Activated T-cell treated with anti-CD3 and anti-CD28 coated beads, Interleukin-2, amount 50 U/mL, for 24 hours (primary cell): ENCODE data around the gene PTPN3.

Source experiments
- DNase-seq: peaks from one replicate; pipeline ENCODE4 v3.0.0-alpha.2; 2020
- H3K27ac Mint-ChIP-seq: 2 replicates; pipeline ENCODE4 v1.8.0; 2020; ENCODE audit warnings: mild to moderate bottlenecking, mixed read lengths
- H3K27me3 Mint-ChIP-seq: 2 replicates; pipeline ENCODE4 v1.8.0; 2020; ENCODE audit warnings: mixed read lengths
- H3K36me3 Mint-ChIP-seq: 2 replicates; pipeline ENCODE4 v1.8.0; 2020; ENCODE audit warnings: low read depth, mixed read lengths
- H3K4me1 Mint-ChIP-seq: 2 replicates; pipeline ENCODE4 v1.8.0; 2020; ENCODE audit warnings: low read depth, mixed read lengths
- H3K4me3 Mint-ChIP-seq: 2 replicates; pipeline ENCODE4 v1.8.0; 2020; ENCODE audit warnings: mild to moderate bottlenecking, moderate library complexity, mixed read lengths
- H3K9me3 Mint-ChIP-seq: 2 replicates; pipeline ENCODE4 v1.8.0; 2020; ENCODE audit warnings: mixed read lengths

Gene PTPN3

DNA sequence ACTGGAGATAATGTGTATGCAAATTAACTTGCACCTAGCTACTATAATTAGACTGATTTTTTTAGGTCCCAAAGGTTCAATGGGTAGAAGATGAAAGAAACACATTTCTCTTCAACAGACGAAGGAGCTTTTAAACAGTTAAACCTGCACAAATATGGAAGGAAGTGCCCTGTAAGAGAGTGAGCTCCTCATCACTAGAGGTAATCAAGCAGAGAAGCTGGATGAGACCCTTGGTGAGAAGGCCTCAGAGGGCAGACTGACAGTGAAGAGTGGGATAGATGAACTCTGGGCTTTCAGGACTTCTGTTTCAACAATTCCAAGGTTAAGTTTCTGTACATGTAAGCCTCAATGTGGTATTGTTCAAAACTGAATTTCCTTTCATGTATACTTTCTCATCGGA lies 23.2 kb downstream of the PTPN3 start:
- H3K27ac Mint-ChIP-seq = no peak overlapping the region
- H3K4me3 Mint-ChIP-seq = no peak overlapping the region
- no peaks in the 10 kb centered on the region for H3K9me3 Mint-ChIP-seq
- DNase-seq = no peak
- H3K4me1 Mint-ChIP-seq = peaks cover 9% of the 10 kb centered on the region
- no peaks in the 10 kb centered on the region for H3K36me3 Mint-ChIP-seq
- H3K27me3 Mint-ChIP-seq = peaks cover 31% of the 10 kb centered on the region

DNA sequence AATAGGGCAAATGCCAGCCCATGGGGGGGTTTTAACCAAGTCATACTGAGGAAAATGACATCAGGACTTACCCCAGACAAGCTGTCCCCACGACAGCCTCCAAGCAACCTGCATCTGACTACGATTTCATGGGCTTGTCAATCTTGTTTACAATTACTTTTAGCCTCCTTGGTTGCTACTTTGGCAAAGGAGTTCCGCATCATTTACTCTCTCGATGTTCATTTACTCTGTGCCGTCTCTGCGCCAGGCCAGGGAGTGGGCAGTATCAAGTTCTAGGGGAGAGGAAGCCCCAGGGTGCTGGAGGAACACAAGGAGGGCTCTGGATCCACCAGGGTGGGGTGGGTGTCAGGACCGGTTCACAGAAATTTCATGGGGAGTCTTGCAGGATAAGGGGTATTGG lies 23.9 kb downstream of the PTPN3 start:
- Mint-ChIP-seq H3K36me3 (no peaks in the 10 kb centered on the region), H3K27ac (no peak overlapping the region), H3K4me1 (peaks cover 2% of the 10 kb centered on the region)

DNA sequence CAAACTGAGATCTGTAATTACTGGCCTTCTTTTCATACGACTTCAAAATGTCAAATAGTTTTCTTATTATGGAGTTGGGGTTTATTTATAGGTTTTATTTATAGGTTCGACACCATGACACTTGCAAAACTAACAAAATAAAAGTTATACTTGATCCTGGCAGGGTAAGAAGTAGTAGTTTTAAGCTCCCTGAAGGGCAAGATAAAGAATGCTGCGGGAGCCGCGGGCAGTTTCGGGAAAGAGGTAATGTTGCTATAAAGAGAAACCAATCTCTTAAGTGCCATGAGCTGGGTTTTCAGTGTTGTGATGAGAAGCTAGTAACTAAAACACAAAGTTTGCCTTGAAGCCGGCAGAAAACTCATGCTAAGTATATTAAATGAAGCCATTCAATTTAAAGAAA lies 24.8 kb downstream of the PTPN3 start:
- DNase-seq = no peak
- peaks cover 2% of the 10 kb centered on the region for H3K4me1 Mint-ChIP-seq
- H3K4me3 Mint-ChIP-seq = no peak overlapping the region
- H3K9me3 Mint-ChIP-seq = no peaks in the 10 kb centered on the region
- peaks cover 23% of the 10 kb centered on the region for H3K27me3 Mint-ChIP-seq
- H3K36me3 Mint-ChIP-seq = no peaks in the 10 kb centered on the region
- no peak overlapping the region for H3K27ac Mint-ChIP-seq

More for the DNA sequence above, 23.9 kb downstream of the PTPN3 start:
- H3K9me3 Mint-ChIP-seq = no peaks in the 10 kb centered on the region
- no peak for DNase-seq
- H3K27me3 Mint-ChIP-seq = peaks cover 28% of the 10 kb centered on the region
- no peak overlapping the region for H3K4me3 Mint-ChIP-seq

DNA sequence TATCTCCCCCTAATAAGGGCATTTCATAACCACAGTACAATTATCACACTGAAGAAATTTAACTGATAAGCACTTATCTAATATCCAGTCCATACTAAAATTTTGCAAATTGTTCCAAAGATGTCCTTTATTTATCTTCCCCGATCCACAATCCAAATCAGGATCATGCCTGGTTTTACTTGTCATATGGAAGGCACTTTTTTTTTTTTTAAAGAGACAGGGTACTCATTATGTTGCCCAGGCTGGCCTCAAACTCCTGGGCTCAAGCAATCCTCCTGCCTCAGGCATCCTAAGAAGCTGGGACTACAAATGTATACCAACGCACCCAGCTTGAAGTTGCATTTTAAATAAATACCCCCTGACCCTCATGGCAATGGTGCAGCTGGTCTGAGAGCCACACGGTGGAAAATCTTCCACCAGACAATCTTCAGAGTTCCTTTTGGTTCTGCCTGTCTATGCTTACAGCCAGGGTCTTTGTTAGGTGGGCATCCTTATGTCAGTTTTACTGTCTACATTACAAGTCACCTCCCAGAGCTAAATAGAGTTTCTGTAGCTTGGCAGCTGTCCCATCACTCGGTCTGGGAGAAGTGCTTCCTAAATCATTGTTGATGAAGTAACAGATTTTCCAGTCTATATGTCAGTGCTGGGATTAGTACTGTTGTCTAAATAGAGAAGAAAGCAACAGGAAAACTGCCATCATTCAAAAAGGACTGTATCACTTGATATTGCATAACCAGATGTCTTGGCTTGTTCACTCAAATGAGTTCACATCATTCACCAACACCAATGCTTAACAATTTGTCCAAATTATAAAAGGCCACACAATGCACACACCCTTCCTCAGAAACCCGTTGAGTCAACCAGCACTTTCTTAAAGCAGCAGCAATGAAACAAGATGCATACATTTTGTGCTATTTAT lies 26.4 kb downstream of the PTPN3 start:
- Mint-ChIP-seq H3K4me3 (no peak overlapping the region), H3K27me3 (peaks cover 18% of the 10 kb centered on the region), H3K36me3 (no peaks in the 10 kb centered on the region), H3K9me3 (no peaks in the 10 kb centered on the region), H3K4me1 (peaks cover 1% of the 10 kb centered on the region), H3K27ac (no peak overlapping the region)
- no peak for DNase-seq

DNA sequence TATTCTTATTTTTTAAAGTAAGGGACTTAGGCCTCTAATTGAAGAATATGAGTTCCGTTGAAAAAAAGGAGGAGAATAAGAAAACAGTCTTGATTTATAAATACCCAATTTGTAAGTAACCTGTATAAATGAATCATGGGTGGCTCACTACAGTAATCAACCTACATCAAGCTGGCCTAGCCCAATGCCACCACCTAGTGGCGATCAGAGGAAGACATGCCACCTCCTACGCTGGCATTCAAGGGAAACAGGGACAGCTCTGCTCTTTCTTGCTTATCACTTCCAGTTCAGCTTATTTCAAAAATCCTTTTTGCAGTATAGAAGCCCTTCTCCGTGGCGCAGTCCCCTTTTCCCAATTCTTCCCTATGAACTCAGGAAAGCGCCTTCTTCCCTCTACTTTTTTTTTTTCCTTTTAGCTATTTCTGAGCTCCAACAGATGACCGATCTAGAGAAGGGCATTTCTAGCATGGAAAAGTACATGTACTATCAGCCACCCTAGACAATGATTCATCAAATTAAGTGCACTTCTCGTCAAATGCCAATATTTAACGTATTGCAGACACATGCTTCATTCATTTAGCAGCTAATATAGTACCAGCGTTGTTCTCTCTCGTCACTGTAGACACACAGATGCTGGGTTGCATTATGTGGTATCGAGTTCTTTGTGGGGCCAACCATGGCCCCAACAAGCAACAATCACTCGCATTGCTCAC lies 28.3 kb downstream of the PTPN3 start:
- Mint-ChIP-seq H3K9me3 (no peaks in the 10 kb centered on the region), H3K36me3 (no peaks in the 10 kb centered on the region), H3K4me1 (peaks cover 1% of the 10 kb centered on the region), H3K4me3 (no peak overlapping the region), H3K27ac (no peak overlapping the region), H3K27me3 (peaks cover 18% of the 10 kb centered on the region)
- DNase-seq = peak; percentile 67

DNA sequence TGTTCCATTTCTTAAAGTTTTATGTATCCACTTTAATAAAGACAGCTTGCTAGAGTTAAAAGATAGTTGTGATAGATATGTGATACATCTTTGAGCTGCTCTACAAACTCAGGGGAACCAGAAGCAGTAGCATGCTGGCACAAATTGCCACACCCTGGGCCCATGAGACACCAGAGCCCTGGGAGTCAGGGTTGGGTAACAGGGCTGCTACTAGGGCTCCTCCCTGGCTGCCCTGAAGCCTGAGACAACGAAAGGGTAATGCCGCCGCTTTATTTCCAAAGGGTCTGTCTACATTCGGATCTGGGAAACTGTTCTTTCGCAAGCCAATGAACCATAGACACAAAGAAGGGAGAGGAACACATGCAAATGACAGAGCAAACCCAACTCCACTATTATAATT lies 29.2 kb downstream of the PTPN3 start:
- Mint-ChIP-seq H3K36me3 (no peaks in the 10 kb centered on the region), H3K27ac (no peak overlapping the region), H3K9me3 (no peaks in the 10 kb centered on the region), H3K4me3 (no peak overlapping the region), H3K27me3 (peaks cover 17% of the 10 kb centered on the region), H3K4me1 (peaks cover 5% of the 10 kb centered on the region)
- DNase-seq = no peak

DNA sequence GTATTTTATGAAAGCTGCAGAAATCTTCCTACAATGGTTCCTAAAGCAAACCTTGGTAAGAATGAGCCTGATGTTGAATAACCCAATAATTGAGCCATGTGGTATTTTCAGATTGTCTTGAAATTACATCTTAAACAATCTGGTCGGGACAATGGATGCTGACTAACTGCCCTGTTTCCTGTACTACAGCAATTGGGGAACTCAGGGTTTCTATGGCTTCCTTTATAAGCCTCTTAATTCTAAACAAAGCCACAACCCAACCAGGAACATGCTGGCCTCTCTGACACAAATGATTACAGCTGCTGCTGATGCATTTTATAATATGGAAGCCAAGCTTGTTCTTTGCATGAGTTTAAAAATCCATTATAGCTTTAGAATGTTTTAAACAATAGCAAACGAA lies 30.2 kb downstream of the PTPN3 start:
- Mint-ChIP-seq H3K36me3 (no peaks in the 10 kb centered on the region), H3K4me3 (no peak overlapping the region), H3K27me3 (peaks cover 8% of the 10 kb centered on the region), H3K27ac (no peak overlapping the region), H3K4me1 (peaks cover 7% of the 10 kb centered on the region), H3K9me3 (no peaks in the 10 kb centered on the region)
- DNase-seq = no peak

DNA sequence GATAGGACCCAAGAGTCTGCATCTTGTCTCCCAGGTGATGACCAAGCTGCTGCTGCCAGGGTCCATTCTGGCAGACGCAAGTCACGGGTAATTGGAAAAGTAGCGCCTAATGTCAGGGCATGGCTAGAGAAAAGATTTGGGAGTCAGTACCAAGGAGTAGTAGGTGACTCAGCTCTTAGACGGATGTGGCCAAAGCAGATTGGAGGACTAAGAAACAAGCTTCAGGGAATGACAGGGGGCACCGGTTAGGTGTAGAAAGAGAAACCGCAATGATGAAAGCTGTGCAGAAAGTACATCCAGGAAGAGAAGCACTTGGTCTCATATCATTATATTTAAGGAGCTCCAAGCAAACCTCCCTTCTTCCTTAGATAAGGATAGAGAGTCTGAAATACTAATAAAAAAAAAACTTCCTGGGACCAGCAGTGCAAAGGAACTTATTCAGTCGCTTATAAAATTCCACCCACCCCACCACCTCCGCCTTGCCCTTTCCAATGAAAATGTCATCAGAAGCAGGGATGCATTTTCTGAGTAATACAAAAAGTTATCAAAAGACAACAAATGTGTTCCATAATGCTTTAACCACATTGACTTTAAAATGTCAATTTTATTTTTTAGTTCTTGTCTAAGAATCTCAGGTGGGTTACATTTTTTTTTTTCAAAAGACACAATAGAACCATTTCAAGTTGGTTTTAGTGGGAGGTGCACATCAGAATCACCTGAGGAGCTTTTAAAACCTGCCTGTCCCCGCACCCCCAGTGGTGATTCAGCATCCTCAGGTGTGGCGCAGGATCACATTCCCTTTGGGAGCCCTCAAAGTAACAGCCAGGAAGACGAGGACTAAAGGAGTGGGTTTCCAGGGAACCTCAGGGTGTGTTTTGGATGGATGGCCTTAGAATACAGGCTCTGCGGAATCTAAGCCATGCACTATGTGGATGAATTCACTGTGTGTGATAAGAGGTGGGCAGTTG lies 31.2 kb downstream of the PTPN3 start:
- Mint-ChIP-seq H3K27ac (no peak overlapping the region), H3K9me3 (no peaks in the 10 kb centered on the region), H3K27me3 (peaks cover 13% of the 10 kb centered on the region), H3K36me3 (no peaks in the 10 kb centered on the region), H3K4me3 (no peak overlapping the region), H3K4me1 (peaks cover 7% of the 10 kb centered on the region)
- DNase-seq = no peak

DNA sequence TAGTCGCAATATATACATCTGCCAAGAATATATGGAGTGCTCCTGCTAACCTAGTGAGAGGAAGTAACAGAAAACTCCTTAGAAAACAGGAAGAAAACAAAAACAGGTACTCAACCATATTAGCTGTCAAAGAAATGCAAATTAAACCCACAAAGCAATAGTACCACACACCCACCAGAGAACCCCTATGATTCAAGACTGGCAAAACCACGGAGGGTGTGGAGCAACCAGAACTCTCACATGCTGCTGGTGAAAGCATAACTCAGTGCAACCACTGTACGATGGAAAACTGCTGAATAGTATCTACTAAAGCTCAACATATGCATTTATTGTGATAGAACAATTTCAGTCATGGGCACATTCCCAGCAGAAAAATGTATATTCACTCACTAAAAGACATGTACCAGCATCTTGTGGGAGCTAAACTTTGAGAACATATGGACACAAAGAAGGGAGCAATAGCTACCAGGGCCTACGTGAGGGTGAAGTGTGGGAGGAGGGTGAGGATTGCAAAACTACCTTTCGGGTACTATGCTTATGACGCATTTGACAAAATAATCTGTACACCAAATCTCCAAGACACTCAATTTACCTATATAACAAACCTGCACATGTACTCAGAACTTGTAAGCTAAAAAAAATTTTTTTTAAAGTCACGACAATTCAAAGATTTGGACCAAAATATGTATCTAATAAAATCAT lies 34.0 kb downstream of the PTPN3 start:
- Mint-ChIP-seq H3K4me1 (peaks cover 7% of the 10 kb centered on the region), H3K36me3 (no peaks in the 10 kb centered on the region), H3K27me3 (peaks cover 24% of the 10 kb centered on the region), H3K9me3 (no peaks in the 10 kb centered on the region), H3K27ac (no peak overlapping the region), H3K4me3 (no peak overlapping the region)
- DNase-seq = no peak

DNA sequence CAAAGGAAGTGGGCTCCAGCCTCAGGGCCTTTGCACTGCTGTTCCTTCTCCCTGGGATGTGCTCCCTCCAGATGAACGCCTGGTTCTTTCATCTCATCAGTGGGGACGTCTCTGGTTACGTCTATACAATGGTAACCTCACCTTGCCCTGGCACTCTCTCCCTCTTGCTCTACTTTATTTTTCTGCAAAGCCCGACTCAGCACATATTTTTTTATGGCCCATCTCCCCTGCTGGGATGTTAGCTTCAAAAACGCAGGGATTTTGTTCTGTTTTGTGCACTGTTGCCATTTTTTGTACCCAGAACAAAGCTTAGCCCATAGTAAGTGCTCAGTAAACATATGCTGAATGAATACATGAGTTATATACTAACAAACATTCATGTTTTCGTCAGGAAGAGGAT lies 37.5 kb downstream of the PTPN3 start:
- no peak for DNase-seq
- H3K9me3 Mint-ChIP-seq = no peaks in the 10 kb centered on the region
- peaks cover 31% of the 10 kb centered on the region for H3K27me3 Mint-ChIP-seq
- no peak overlapping the region for H3K27ac Mint-ChIP-seq
- H3K4me1 Mint-ChIP-seq = peaks cover 5% of the 10 kb centered on the region
- no peak overlapping the region for H3K4me3 Mint-ChIP-seq
- H3K36me3 Mint-ChIP-seq = no peaks in the 10 kb centered on the region

DNA sequence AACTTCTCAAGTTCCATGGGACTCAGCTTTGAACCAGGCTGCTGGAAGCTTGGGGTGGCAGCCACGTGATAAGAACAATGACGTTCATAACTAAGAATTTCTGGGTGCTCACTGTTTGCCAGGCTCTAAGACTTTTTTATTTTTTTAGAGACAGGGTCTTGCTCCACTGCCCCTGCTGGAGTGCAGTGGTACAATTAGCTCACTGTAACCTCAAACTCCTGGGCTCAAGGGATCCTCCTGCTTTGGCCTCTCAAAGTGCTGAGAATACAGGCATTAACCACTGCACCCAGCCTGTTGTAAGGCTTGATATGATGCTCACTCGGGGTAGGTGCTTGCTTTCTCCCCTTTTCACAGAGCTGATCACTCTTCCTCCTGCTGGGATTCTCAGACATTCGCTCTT lies 38.7 kb downstream of the PTPN3 start:
- no peak for DNase-seq
- Mint-ChIP-seq H3K4me3 (no peak overlapping the region), H3K36me3 (no peaks in the 10 kb centered on the region), H3K27me3 (peaks cover 37% of the 10 kb centered on the region), H3K4me1 (peaks cover 5% of the 10 kb centered on the region), H3K27ac (no peak overlapping the region), H3K9me3 (no peaks in the 10 kb centered on the region)

DNA sequence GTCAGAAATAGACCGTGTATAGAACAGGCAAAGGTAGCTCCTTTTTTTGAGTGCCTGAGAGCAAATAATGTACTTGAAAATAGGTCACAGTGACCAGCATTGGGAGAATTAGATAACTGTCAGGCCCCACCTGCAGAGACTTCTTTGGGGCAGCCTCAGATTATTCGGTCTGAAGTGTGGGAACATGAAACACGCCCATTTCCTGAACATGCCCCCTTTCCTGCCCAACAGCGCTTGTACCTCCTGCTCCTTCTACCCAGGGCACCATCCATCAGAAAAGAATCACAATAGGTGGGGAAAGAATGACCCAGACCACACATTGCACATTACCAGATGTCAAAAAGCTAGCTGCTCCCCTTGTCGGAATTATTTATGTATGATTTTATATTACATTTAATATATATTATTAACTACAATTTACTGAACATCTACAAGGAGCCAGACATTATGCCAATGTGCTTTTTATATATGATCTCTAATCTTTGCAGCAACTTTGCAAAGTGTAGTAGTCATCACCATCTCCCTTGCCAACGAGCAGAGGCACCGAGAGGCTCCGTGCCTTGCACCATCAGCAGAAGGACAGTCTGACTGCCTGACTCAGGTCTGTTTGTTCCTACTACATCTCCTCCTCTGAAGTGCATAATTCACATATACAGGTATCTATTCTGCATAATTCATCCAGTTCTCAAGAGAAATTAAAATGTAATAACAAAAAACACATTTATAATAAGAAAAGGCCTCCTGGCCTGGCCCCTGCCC lies 39.5 kb downstream of the PTPN3 start:
- Mint-ChIP-seq H3K36me3 (no peaks in the 10 kb centered on the region), H3K27ac (no peak overlapping the region), H3K9me3 (no peaks in the 10 kb centered on the region), H3K4me3 (no peak overlapping the region), H3K27me3 (peaks cover 40% of the 10 kb centered on the region), H3K4me1 (no peaks in the 10 kb centered on the region)
- no peak for DNase-seq

DNA sequence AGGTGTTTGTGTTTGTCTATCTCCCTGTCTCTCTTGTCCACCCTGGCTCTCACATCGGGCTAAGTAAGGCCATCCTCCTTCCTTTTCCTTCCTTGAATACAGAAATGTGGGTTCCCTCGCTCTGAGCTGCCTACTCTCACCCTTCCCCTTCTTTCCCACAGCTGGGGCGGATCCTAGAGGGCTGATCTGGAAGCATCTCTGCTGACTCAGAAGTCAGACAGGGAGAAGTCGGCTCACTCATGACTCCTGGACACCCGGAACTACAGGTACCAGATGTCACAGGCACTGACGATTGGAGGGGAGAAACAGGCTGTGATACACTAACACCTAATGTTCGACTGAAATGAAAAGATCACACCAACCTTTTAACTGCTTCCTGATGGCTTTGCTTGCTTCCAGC lies 41.3 kb downstream of the PTPN3 start:
- peaks cover 31% of the 10 kb centered on the region for H3K27me3 Mint-ChIP-seq
- H3K27ac Mint-ChIP-seq = no peak overlapping the region

More for the DNA sequence above, 41.3 kb downstream of the PTPN3 start:
- Mint-ChIP-seq H3K36me3 (no peaks in the 10 kb centered on the region), H3K4me3 (no peak overlapping the region), H3K9me3 (no peaks in the 10 kb centered on the region), H3K4me1 (no peaks in the 10 kb centered on the region)
- no peak for DNase-seq
